HCT116 (cell line): ENCODE data around the gene ACAP3. TPM values are rescaled to one million over a fixed set of nuclear protein-coding genes. Genes with fewer than 3 reads are reported as not detected.

Source experiments
- ATAC-seq: fragments of 200-7000 bp; cut with Tn5 transposase; 2 replicates; pipeline ENCODE4 v1.9.1; 2020; ENCODE audit warnings: mild to moderate bottlenecking, moderate library complexity
- BruUV-seq: library from RNA; stranded (reverse); fragments of 400-500 nt; replicated peaks from 2 replicates; lab custom pipeline; 2021; lab: Mats Ljungman, UMichigan
- CTCF ChIA-PET: fragments of 300-600 bp; sonication (Branson Sonifier 250); formaldehyde crosslinking; loops from one replicate; lab custom pipeline; 2021; ENCODE audit warnings: antibody characterized with exemption; lab: Charles Lee
- POLR2A ChIA-PET: fragments of 300-600, 350-600 bp; sonication (Branson Sonifier 250); formaldehyde crosslinking; loops from one replicate; lab custom pipeline; 2021; ENCODE audit warnings: antibody characterized with exemption; lab: Charles Lee
- RAD21 ChIA-PET, 2 experiments: fragments of 300-600 bp; sonication (Branson Sonifier 250); formaldehyde crosslinking; loops; one replicate each; lab custom pipeline; 2023; ENCODE audit warnings: low total read pairs in 2 of 2; ENCODE audit not compliant: uncharacterized antibody in 2 of 2, unreplicated experiment in 2 of 2, low non-redundant PET in 1 of 2; lab: Charles Lee
- DNase-seq: peaks from one replicate; pipeline ENCODE4 v3.0.0-alpha.2; 2010; ENCODE audit warnings: low read depth, low spot score
- H2AFZ ChIP-seq: fragments of 200-600 bp; shearing (Covaris generic), sonication (generic); 2 replicates; pipeline ENCODE4 v1.6.1; 2017; ENCODE audit warnings: low read depth, mixed run types, mixed read lengths, antibody characterized with exemption, low read length; ENCODE audit not compliant: poor library complexity, severe bottlenecking
- H3K27ac ChIP-seq: 2 replicates; pipeline ENCODE4 v1.5.1; 2012; ENCODE audit warnings: low read depth, low read length
- H3K27me3 ChIP-seq: fragments of 200-600 bp; sonication (generic); 2 replicates; pipeline ENCODE4 v1.6.1; 2016; ENCODE audit warnings: mixed run types, low read length, mixed read lengths; ENCODE audit not compliant: insufficient read depth
- H3K36me3 ChIP-seq, 2 experiments: fragments of 200-500 bp in 1 of 2; fragments of 200-600 bp in 1 of 2; sonication (Bioruptor generic) in 1 of 2; sonication (generic) in 1 of 2; 2 replicates each; pipeline versions ENCODE4 v1.5.1 to v1.6.1; 2014 to 2016; ENCODE audit warnings: low read length in 2 of 2, inconsistent platforms in 1 of 2, mixed read lengths in 1 of 2, mixed run types in 1 of 2; ENCODE audit not compliant: insufficient read depth in 2 of 2, control insufficient read depth in 1 of 2
- H3K4me1 ChIP-seq, 2 experiments: fragments of 200-600 bp in 1 of 2; sonication (generic) in 1 of 2; 2 replicates each; pipeline versions ENCODE4 v1.5.1 to v1.6.1; 2012 to 2017; ENCODE audit warnings: low read length in 2 of 2, inconsistent platforms in 1 of 2, mild to moderate bottlenecking in 1 of 2, mixed read lengths in 1 of 2, mixed run types in 1 of 2, moderate library complexity in 1 of 2; ENCODE audit not compliant: insufficient read depth in 2 of 2, control insufficient read depth in 1 of 2
- H3K4me2 ChIP-seq: fragments of 200-600 bp; sonication (generic); 2 replicates; pipeline ENCODE4 v1.6.1; 2017; ENCODE audit warnings: mixed run types, low read length, mixed read lengths
- H3K4me3 ChIP-seq, 2 experiments: fragments of 200-600 bp in 1 of 2; sonication (generic) in 1 of 2; replicated peaks in 1 of 2; 2 replicates each; pipeline ENCODE4 v1.5.1; 2011 to 2016; ENCODE audit warnings: low read length in 2 of 2, control low read depth in 1 of 2, low read depth in 1 of 2, mild to moderate bottlenecking in 1 of 2, mixed read lengths in 1 of 2, mixed run types in 1 of 2
- H3K79me2 ChIP-seq: fragments of 200-600 bp; sonication (generic); 2 replicates; pipeline ENCODE4 v1.6.1; 2017; ENCODE audit warnings: mild to moderate bottlenecking, mixed run types, low read length, moderate library complexity, mixed read lengths; ENCODE audit not compliant: insufficient read depth
- H3K9ac ChIP-seq: fragments of 200-600 bp; sonication (generic); 2 replicates; pipeline ENCODE4 v1.6.1; 2016; ENCODE audit warnings: low read length, mixed read lengths
- H3K9me2 ChIP-seq: fragments of 200-600 bp; sonication (generic), shearing (Covaris generic); 2 replicates; pipeline ENCODE4 v1.6.1; 2017; ENCODE audit warnings: mixed run types, mild to moderate bottlenecking, moderate library complexity; ENCODE audit not compliant: insufficient read depth
- H3K9me3 ChIP-seq, 2 experiments: fragments of 200-500 bp in 1 of 2; fragments of 200-600 bp in 1 of 2; sonication (Bioruptor generic) in 1 of 2; sonication (generic) in 1 of 2; 2 replicates each; pipeline ENCODE4 v1.6.1; 2014 to 2017; ENCODE audit warnings: low read length in 2 of 2, mixed read lengths in 2 of 2, inconsistent platforms in 1 of 2, low read depth in 1 of 2, mild to moderate bottlenecking in 1 of 2, mixed run types in 1 of 2, moderate library complexity in 1 of 2; ENCODE audit not compliant: control insufficient read depth in 1 of 2, insufficient read depth in 1 of 2
- H4K20me1 ChIP-seq: fragments of 200-600 bp; sonication (generic), shearing (Covaris generic); 2 replicates; pipeline ENCODE4 v1.6.1; 2017; ENCODE audit warnings: mixed run types, mild to moderate bottlenecking, moderate library complexity; ENCODE audit not compliant: insufficient read depth
- EGR1 ChIP-seq: IDR thresholded peaks from 2 replicates; pipeline ENCODE4 v1.6.1; 2012; ENCODE audit warnings: low read depth
- EZH2phosphoT487 ChIP-seq: fragments of 200-600 bp; IDR thresholded peaks from 2 replicates; pipeline ENCODE4 v1.6.1; 2018; ENCODE audit warnings: antibody characterized with exemption, borderline replicate concordance
- FOSL1 ChIP-seq: IDR thresholded peaks from 2 replicates; pipeline ENCODE4 v1.6.1; 2012; ENCODE audit warnings: low read depth
- RAD21 ChIP-seq: IDR thresholded peaks from 2 replicates; pipeline ENCODE4 v1.6.1; 2012; ENCODE audit warnings: low read depth, mild to moderate bottlenecking
- REST ChIP-seq: IDR thresholded peaks from 2 replicates; pipeline ENCODE4 v1.6.1; 2012; ENCODE audit warnings: low read depth
- SP1 ChIP-seq: IDR thresholded peaks from 2 replicates; pipeline ENCODE4 v1.6.1; 2012; ENCODE audit warnings: low read depth
- YY1 ChIP-seq: IDR thresholded peaks from 2 replicates; pipeline ENCODE4 v1.6.1; 2011; ENCODE audit warnings: low read length, low read depth, moderate library complexity, mild to moderate bottlenecking; ENCODE audit not compliant: insufficient replicate concordance; ENCODE audit errors: extremely low read depth
- ZBTB33 ChIP-seq: IDR thresholded peaks from 2 replicates; pipeline ENCODE4 v1.6.1; 2011; ENCODE audit warnings: mild to moderate bottlenecking, low read length, moderate library complexity; ENCODE audit not compliant: insufficient replicate concordance; ENCODE audit errors: extremely low read depth
- ZNF274 ChIP-seq: fragments of 200-500 bp; sonication (Bioruptor generic); IDR thresholded peaks from 2 replicates; pipeline ENCODE4 v1.6.1; 2014; ENCODE audit warnings: mild to moderate bottlenecking, low read depth, low read length, inconsistent platforms
- intact Hi-C: fragments of 100-400 bp; cut with micrococcal nuclease; formaldehyde crosslinking; loops from 2 replicates; pipeline ENCODE4 v1.10.0; 2022
- total RNA-seq: library from RNA; stranded (reverse); gene quantifications from one replicate; pipeline ENCODE4 v1.2.1, GENCODE V29; 2021; ENCODE audit not compliant: unreplicated experiment

Gene ACAP3
- total RNA-seq, 1 experiment from 2014 or later = 38.8 TPM

- CTCF ChIA-PET = no interaction called here
- RAD21 ChIA-PET = no interaction called here
- Histone ChIP-seq H3K4me1 (peaks cover 0 to 5% of the 10 kb centered on the region in 2 experiments; a peak in 1 of 4 replicates), H2AFZ (no peak overlapping the region), H3K27me3 (no peaks in the 10 kb centered on the region), H3K4me2 (no peak overlapping the region), H3K4me3 (no peak overlapping the region), H3K27ac (peak overlapping the region; percentile 18; the same call in 1 of the 2 replicates), H4K20me1 (no peaks in the 10 kb centered on the region), H3K9me2 (no peaks in the 10 kb centered on the region), H3K9ac (no peak overlapping the region), H3K79me2 (peaks cover 27% of the 10 kb centered on the region), H3K36me3 (peaks cover 29 to 51% of the 10 kb centered on the region in 2 experiments; a peak in 3 of 4 replicates), H3K9me3 (no peaks in the 10 kb centered on the region)
- no TSS peak for BruUV-seq
- POLR2A ChIA-PET = no interaction called here
- no peak for DNase-seq
- TF ChIP-seq ZBTB33 = no peak
- no peak for TF ChIP-seq FOSL1
- TF ChIP-seq ZNF274 = no peak
- TF ChIP-seq YY1 = no peak
- TF ChIP-seq EGR1 = no peak
- TF ChIP-seq REST = no peak
- TF ChIP-seq EZH2phosphoT487 = no peak
- no peak for TF ChIP-seq RAD21
- TF ChIP-seq SP1 = no peak
- ATAC-seq = no peak
- intact Hi-C loops = no loop called here
Measured at GRCh38 chr1:1260843-1261560, 46.7 kb downstream of the ACAP3 start.
